SH-SY5Y (cell line): ENCODE data around the gene VIPR2.

Experiments
- GATA2 ChIP-seq: IDR thresholded peaks from 2 replicates; pipeline ENCODE4 v1.6.1; 2011; ENCODE audit warnings: mild to moderate bottlenecking, low read depth, low read length
- GATA3 ChIP-seq: IDR thresholded peaks from 2 replicates; pipeline ENCODE4 v1.6.1; 2011; ENCODE audit warnings: low read depth, mild to moderate bottlenecking, low read length, moderate library complexity

- TF ChIP-seq GATA2 (no peak), GATA3 (no peak)
Measured at GRCh38 chr7:159146084-159146858, 1.6 kb upstream of the VIPR2 start.
